Stimulated activated CD4-positive, alpha-beta T cell treated with anti-CD3 and anti-CD28 coated beads, TNF-alpha, amount 100 ng/mL, for 4 hours (primary cell): Measurements from ENCODE around the gene SCN2B.
"Not testable (repeated sequence)": the region's sequence is repeated elsewhere in the genome, so short reads cannot be mapped to it uniquely, and the experiment has no call there.

Source experiments
- DNase-seq, 3 experiments: peaks; one replicate each; pipeline ENCODE4 v3.0.0-alpha.2; 2020; ENCODE audit warnings: low read depth in 3 of 3

SCN2B gene

GRCh38 chr11:118206391-118207031 lies 30.1 kb upstream of the SCN2B start:
- no peak for DNase-seq

DNA sequence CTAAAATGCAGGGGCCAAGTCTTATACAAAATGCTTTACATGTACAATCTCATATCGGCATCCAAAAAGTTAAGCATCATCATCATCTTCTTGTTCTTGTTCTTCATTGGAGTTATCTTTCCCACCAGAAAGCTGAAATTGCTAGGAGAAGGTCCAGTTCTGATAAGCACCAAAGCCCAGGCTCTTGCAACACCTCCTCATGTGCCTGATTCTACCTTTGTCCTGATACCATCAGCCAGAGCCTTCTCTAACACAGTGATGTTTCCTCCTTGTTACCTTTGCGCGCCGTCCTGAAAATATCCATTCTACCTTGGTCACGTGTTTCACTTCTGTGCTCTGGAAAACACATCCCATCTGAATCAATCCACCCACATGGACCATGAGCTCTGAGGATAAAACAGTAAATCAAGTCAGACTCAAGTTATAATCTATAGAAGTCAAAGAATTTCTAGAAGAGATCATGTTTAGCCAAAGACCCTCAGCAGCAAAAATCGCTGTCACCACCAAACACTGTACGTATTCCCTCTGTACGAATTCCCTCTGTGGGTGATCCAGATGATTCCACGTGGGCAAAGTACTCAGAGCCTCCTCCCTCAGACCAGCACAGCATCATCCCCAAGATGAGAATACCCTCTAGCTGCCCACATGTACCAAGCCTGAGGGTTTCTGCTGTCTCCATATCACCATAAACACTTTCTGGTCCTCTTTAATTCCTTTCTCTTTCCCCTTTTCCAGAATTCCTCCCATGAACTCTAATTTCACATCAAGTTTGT lies 29.4 kb upstream of the SCN2B start:
- no peak for DNase-seq

DNA sequence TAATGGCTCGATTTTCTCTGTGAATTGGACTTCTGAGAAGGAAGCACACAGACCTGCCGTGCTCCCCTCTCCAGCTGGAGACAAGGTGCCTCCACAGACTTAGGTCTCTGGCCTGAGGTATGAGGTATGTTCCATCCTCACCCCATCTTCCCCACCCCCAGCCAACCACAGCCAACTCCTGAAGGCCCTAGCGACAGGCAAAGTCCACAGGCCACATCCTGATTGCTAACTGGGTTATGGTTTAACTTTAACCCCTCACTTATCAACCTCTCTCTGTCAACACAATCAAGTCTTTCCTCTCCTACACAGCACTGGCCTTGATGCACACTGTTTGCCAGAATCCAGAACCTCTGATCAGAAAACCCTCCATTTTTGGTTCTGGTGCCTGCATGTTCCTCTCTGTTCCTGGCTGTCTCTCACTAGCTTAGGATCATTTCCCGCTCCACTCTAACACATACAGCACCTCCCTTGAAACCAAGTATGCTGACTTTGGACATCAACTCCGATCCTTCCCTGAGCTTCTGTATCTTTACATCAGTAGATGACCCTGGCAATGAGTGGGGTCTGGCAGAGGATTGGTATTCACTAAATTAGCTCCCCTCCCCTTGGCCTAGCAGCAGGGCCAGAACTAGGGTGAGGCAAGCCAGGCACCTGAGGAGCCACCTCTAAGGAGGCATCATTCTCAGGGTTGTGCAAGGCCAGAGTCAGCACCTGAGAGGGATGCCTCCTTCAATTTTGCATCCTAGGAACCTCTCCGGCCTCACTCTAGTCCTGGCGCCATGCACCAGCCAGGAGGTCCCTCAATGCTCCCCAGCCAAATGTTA lies 26.4 kb upstream of the SCN2B start:
- no peak for DNase-seq

GRCh38 chr11:118201966-118202365 lies 25.5 kb upstream of the SCN2B start:
- no peak for DNase-seq

DNA sequence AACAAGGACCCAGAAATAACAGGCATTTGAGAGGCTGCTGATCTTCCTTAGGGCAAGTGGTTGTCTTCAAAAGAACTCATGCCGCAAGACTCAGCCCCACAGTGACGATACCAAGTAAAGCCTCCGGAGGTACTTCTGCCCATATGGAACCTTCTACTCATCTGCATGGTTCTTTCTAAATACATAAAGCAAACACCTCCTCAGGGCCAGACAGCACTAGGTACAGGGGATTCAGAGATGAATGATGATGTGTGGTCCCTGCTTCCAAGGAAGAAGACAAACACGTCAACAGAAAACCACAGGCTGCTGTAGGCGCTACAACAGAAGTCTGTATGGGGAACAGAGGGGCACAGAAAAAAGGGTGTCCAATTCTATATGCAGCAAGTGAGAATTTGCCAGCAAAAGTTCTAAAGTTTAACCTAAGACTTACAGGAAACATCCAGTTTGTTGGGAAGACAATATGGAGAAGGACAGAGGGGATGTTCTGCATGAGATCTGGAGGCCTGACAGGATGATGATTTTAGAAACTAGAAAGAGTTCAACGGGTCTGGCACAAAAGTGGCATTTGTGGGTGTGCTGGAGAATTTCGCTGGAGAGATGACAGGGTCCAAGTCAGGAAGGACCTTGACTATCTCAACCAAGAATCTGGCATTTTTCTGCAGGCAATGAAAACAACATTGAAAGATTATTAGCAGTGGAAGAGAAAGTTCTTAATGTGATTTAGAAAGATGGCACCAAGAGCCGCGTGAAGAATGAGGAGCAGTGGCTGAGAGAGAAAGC lies 24.7 kb upstream of the SCN2B start:
- DNase-seq, result peak in 1 of 3 experiments; percentile 26

DNA sequence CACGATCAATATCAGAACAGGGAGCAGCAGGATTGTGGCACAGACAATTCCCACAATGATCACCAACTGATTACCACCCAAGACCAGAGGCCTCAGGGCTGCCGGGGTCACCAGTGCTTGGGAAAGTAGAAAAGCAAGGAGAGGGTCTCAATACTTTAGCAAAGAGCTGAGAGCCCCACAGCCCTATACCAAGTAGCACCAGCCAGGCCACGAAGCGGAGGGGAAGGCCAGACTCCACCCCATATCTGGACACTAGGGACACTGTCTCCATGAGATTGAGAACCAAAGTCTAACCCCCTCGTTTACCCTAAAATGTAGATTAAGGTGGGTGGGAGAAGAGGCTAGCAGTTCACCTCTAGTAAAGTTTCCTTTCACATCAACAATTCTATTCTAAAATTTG lies 24.1 kb upstream of the SCN2B start:
- DNase-seq, result no peak

GRCh38 chr11:118199135-118199534 lies 22.7 kb upstream of the SCN2B start:
- no peak for DNase-seq

GRCh38 chr11:118198370-118198769 lies 21.9 kb upstream of the SCN2B start:
- peak; percentile 70 to 76 (median 75) for DNase-seq

DNA sequence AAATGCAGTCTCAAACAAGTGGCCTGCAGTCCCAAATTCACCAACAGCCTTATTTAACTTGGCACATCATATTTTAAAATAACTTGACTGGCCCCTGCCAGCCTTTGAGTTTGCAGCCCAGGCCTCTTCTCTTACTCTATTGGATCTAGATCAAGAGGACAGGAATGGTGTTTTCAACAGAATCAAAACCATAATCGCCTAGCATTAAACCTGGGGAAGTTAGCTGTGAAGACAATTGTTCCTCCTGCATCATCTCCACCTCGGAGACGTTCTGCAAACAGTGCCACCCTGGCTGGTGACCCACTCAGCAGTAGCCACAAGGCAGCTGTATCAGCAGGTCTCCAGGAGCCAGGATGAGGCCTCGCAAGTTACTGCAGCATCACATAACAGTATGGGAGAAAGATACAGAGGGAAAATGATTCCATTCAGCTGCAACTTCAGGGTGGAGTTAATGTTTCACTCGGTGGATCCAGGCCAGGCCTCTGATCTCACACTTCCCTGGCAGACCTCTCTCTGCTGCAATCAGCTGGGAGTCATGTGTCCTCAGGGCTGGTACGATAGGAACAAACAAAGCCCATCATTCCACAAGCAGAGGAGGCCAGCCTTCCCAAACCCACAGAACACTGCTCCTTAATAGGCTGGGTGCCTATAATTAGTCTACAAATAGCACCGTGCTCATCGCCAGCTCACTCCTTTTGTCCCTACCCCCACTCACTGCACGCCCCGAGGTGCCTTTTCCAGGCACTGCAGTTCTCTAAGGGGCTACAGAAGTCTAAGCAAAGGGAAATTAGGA lies 18.6 kb upstream of the SCN2B start:
- DNase-seq, result no peak

GRCh38 chr11:118193910-118194566 lies 17.6 kb upstream of the SCN2B start:
- DNase-seq, result no peak

DNA sequence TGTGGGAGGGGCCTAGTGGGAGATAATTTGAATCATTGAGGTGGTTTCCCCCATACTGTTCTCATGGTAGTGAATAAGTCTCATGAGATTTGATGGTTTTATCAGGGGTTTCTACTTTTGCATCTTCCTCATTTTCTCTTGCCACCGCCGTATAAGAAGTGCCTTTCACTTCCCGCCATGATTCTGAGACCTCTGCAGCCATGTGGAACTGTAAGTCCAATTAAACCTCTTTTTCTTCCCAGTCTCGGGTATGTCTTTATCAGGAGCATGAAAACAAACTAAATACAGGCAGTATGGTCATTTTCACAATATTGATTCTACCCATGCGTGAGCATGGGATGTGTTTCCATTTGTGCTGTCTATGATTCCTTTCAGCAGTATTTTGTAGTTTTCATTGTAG lies 16.4 kb upstream of the SCN2B start:
- not testable (repeated sequence) for DNase-seq

GRCh38 chr11:118190942-118191506 lies 14.6 kb upstream of the SCN2B start:
- not testable (repeated sequence) for DNase-seq

GRCh38 chr11:118186346-118187107 lies 10.1 kb upstream of the SCN2B start:
- DNase-seq, result no peak

DNA sequence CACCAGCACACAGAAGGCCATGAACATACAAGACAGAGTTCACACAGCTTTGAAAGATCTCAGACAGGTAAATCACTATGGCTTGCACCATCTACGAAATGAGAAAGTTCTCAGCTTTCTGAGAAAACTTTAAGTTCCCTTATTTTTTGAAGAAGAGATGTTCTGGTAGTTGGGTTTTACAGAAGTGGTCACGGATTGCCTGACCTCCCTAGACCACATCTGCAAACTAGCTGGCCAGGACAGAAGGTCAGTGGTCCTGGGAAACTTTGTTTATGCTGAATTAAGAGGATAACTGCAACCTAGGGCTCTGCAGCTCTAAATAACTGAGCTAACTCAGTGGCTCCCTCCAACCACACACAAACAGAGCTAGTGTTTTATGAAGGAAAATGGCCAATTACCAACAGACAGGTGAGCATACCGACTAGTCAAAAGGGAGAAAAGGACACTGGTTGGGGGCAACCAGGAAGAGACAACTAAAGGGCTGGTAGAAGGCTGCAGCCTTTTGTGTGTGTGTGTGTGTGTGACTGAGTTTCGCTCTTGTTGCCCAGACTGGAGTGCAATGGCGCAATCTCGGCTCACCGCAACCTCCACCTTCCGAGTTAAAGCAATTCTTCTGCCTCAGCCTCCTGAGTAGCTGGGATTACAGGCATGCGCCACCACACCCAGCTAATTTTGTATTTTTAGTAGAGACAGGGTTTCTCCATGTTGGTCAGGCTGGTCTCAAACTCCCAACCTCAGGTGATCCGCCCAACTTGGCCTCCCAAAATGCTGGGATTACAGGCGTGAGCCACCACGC lies 8.5 kb upstream of the SCN2B start:
- DNase-seq, result no peak

GRCh38 chr11:118183691-118184090 lies 7.3 kb upstream of the SCN2B start:
- not testable (repeated sequence) for DNase-seq

- DNase-seq, result no peak
Measured at GRCh38 chr11:118180300-118180703, 3.9 kb upstream of the SCN2B start.

GRCh38 chr11:118176778-118177134 lies 317 bp upstream of the SCN2B start:
- no peak for DNase-seq
